ENCODE measurements around the gene CATSPERB. TPM values are rescaled to one million over a fixed set of nuclear protein-coding genes. Genes with fewer than 3 reads are reported as not detected.
"Not testable (repeated sequence)": the region's sequence is repeated elsewhere in the genome, so short reads cannot be mapped to it uniquely, and the experiment has no call there.

The CATSPERB gene
- total and polyA plus RNA-seq, 2 donors (not counting 3 experiments of a cell fraction or from before 2014, with no cell fraction given), result not detected

DNA sequence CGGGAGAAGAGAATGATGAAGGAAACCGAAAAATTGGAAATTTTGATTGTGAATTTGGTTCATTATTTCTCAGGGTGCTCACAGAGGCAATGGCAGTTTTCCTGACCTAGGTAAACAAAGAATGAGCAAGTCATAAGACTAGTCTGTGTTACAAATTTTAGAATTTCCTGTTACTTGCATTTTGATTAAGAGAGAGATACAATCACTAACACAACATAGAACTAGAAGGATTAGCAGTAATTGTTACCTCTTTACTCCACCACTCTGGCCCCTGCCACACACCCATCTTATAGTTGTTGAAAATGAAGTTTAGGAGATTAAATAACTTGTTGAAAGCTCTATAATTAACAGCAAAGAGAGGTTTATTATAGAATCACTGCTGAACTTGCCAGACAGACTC, 62.0 kb downstream of the CATSPERB start:
- Histone ChIP-seq H3K9ac (replicated peaks; ENCODE audit: extremely low read depth, insufficient read depth, low read length) (no peak overlapping the region), H4K20me1 (replicated peaks; ENCODE audit: control insufficient read depth, extremely low read depth, insufficient read depth, low read length) (no peaks in the 10 kb centered on the region), H3K9me3 (replicated peaks; ENCODE audit: control insufficient read depth, insufficient read depth, low read length) (no peaks in the 10 kb centered on the region), H3K4me2 (ENCODE audit: insufficient read depth, low read length) (no peak overlapping the region), H3K27me3 (ENCODE audit: control insufficient read depth in 2 of 2, insufficient read depth in 2 of 2, low read length in 2 of 2) (no peaks in the 10 kb centered on the region), H3K9me1 (replicated peaks; ENCODE audit: control insufficient read depth, extremely low read depth, insufficient read depth, low read length) (no peaks in the 10 kb centered on the region), H3K36me3 (ENCODE audit: control insufficient read depth in 2 of 2, extremely low read depth in 1 of 2, insufficient read depth in 2 of 2, low read length in 2 of 2) (no peaks in the 10 kb centered on the region), H3K79me2 (ENCODE audit: control insufficient read depth, insufficient read depth, low read length) (no peaks in the 10 kb centered on the region), H3K4me3 (replicated peaks in 1 of 3; ENCODE audit: insufficient read depth in 1 of 3, low read depth in 1 of 3, low read length in 3 of 3) (no peak overlapping the region), H3K4me1 (ENCODE audit: control insufficient read depth, extremely low read depth, insufficient read depth, low read length) (no peaks in the 10 kb centered on the region), H2AFZ (ENCODE audit: low read depth, low read length) (no peak overlapping the region), H3K27ac (ENCODE audit: insufficient read depth, low read depth, low read length) (no peak overlapping the region)
- TF ChIP-seq EZH2 (IDR thresholded peaks at IDR 0.05; ENCODE audit: borderline replicate concordance, low read depth, low read length, severe bottlenecking) (no peak), GATA2 (IDR thresholded peaks at IDR 0.05; ENCODE audit: insufficient read depth, insufficient read length, low read depth, low read length) (no peak), FOS (IDR thresholded peaks at IDR 0.05; ENCODE audit: borderline replicate concordance, insufficient read depth, low read length) (no peak), MYC (IDR thresholded peaks at IDR 0.05; ENCODE audit: low read depth, low read length) (no peak), POLR2AphosphoS5 (IDR thresholded peaks at IDR 0.05; ENCODE audit: insufficient read depth, low read depth, low read length) (no peak), POLR2A (IDR thresholded peaks at IDR 0.05; ENCODE audit: low read depth, low read length) (no peak)
- TF ChIP-seq, protein P1, sequence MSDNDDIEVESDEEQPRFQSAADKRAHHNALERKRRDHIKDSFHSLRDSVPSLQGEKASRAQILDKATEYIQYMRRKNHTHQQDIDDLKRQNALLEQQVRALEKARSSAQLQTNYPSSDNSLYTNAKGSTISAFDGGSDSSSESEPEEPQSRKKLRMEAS (IDR thresholded peaks at IDR 0.05; ENCODE audit: insufficient read depth, insufficient read length), result no peak
- TF ChIP-seq, protein P2, sequence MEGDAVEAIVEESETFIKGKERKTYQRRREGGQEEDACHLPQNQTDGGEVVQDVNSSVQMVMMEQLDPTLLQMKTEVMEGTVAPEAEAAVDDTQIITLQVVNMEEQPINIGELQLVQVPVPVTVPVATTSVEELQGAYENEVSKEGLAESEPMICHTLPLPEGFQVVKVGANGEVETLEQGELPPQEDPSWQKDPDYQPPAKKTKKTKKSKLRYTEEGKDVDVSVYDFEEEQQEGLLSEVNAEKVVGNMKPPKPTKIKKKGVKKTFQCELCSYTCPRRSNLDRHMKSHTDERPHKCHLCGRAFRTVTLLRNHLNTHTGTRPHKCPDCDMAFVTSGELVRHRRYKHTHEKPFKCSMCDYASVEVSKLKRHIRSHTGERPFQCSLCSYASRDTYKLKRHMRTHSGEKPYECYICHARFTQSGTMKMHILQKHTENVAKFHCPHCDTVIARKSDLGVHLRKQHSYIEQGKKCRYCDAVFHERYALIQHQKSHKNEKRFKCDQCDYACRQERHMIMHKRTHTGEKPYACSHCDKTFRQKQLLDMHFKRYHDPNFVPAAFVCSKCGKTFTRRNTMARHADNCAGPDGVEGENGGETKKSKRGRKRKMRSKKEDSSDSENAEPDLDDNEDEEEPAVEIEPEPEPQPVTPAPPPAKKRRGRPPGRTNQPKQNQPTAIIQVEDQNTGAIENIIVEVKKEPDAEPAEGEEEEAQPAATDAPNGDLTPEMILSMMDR (IDR thresholded peaks at IDR 0.05; ENCODE audit: extremely low read depth in 1 of 2, insufficient read depth in 1 of 2, low read depth in 1 of 2, low read length in 2 of 2), result no peak
- DNase-seq (ENCODE audit: low read depth, low spot score), result no peak
- FAIRE-seq, result no peak
- dilution Hi-C loops (cut with MboI; ENCODE audit: extremely low pct_ligation_motif_present, low sequenced_read_pairs), result no loop called here
- CTCF ChIA-PET, result no interaction called here
- intact Hi-C loops (cut with micrococcal nuclease), result no loop called here
- BruUV-seq (replicated peaks), result no TSS peak
- POLR2A ChIA-PET, result no interaction called here

DNA sequence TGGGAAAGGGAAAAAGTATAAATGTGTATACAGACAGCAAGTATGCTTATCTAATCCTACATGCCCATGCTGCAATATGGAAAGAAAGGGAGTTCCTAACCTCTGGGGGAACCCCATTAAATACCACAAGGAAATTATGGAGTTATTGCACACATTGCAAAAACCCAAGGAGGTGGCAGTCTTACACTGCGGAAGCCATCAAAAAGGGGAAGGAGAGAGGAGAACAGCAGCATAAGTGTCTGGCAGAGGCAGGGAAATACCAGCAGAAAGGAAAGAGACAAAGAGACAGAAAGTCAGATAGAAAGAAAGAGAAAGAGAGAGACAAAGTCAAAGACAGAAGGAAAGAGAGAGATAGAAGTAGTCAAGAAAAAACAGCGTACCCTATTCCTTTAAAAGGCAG, 64.8 kb downstream of the CATSPERB start:
- H3K9me3 ChIP-seq (replicated peaks; ENCODE audit: control insufficient read depth, insufficient read depth, low read length); H3K4me2 ChIP-seq (ENCODE audit: insufficient read depth, low read length); H3K9ac ChIP-seq (replicated peaks; ENCODE audit: extremely low read depth, insufficient read depth, low read length); FAIRE-seq; H3K9me1 ChIP-seq (replicated peaks; ENCODE audit: control insufficient read depth, extremely low read depth, insufficient read depth, low read length); H4K20me1 ChIP-seq (replicated peaks; ENCODE audit: control insufficient read depth, extremely low read depth, insufficient read depth, low read length); H3K79me2 ChIP-seq (ENCODE audit: control insufficient read depth, insufficient read depth, low read length); H3K36me3 ChIP-seq (ENCODE audit: control insufficient read depth in 2 of 2, extremely low read depth in 1 of 2, insufficient read depth in 2 of 2, low read length in 2 of 2); H3K27ac ChIP-seq (ENCODE audit: insufficient read depth, low read depth, low read length); intact Hi-C loops (cut with micrococcal nuclease); dilution Hi-C loops (cut with MboI; ENCODE audit: extremely low pct_ligation_motif_present, low sequenced_read_pairs); H2AFZ ChIP-seq (ENCODE audit: low read depth, low read length); CTCF ChIA-PET; H3K27me3 ChIP-seq (ENCODE audit: control insufficient read depth in 2 of 2, insufficient read depth in 2 of 2, low read length in 2 of 2); H3K4me3 ChIP-seq (replicated peaks in 1 of 3; ENCODE audit: insufficient read depth in 1 of 3, low read depth in 1 of 3, low read length in 3 of 3); POLR2A ChIA-PET; DNase-seq (ENCODE audit: low read depth, low spot score); BruUV-seq (replicated peaks); H3K4me1 ChIP-seq (ENCODE audit: control insufficient read depth, extremely low read depth, insufficient read depth, low read length): not testable (repeated sequence)

Data from endothelial cell of umbilical vein (primary cell).